Colonic mucosa (tissue), 4 donors: ENCODE measurements around the gene PRKN. TPM values are rescaled to one million over a fixed set of nuclear protein-coding genes. Genes with fewer than 3 reads are reported as not detected.

Experiments
- DNase-seq: peaks from one replicate; pipeline ENCODE4 v3.0.0-alpha.2; 2020
- H3K27ac ChIP-seq: fragments of 200-600 bp; one replicate; pipeline ENCODE4 v1.8.0; 2021
- H3K27me3 ChIP-seq: fragments of 200-600 bp; one replicate; pipeline ENCODE4 v1.8.0; 2021
- H3K36me3 ChIP-seq: fragments of 200-600 bp; one replicate; pipeline ENCODE4 v1.8.0; 2021
- H3K4me1 ChIP-seq: fragments of 200-600 bp; one replicate; pipeline ENCODE4 v1.8.0; 2021; ENCODE audit warnings: mild to moderate bottlenecking
- H3K4me3 ChIP-seq: fragments of 200-600 bp; one replicate; pipeline ENCODE4 v1.8.0; 2021
- H3K9ac ChIP-seq, 2 donors: one replicate each; pipeline ENCODE4 v1.7.0; 2013; ENCODE audit warnings: control low read depth in 2 of 2, low read depth in 2 of 2, low read length in 2 of 2
- H3K9me3 ChIP-seq: fragments of 200-600 bp; one replicate; pipeline ENCODE4 v1.8.0; 2021
- intact Hi-C: fragments of 100-400 bp; cut with DNase I; formaldehyde crosslinking; loops from one replicate; pipeline ENCODE4 v1.14.1; 2022
- total RNA-seq, 2 donors: library from RNA; stranded (reverse); fragmentation: NEBNext Ultra II Directional in 1 of 2; extraction: Animal tissue kit (Norgen Biotek cat#: 25700) in 1 of 2; gene quantifications; one replicate each; pipeline ENCODE4 v1.2.1, GENCODE V29; 2021
- TF ChIP-seq, protein P1 (sequence below): fragments of 200-600 bp; IDR thresholded peaks from one replicate; pipeline ENCODE4 v1.8.0; 2022; ENCODE audit warnings: antibody characterized with exemption, mild to moderate bottlenecking
- donor health status: healthy.
- donor health status: DM: no; HTN: no; CAD: no.
- donor health status: DM: no; HTN: no; CAD: no.

The PRKN gene
- total RNA-seq, 2 donors from 2014 or later: 3.7 to 8.1 TPM

- Histone ChIP-seq H3K27ac (no peak overlapping the region), H3K27me3 (no peaks in the 10 kb centered on the region), H3K4me3 (no peak overlapping the region), H3K9ac (no peak overlapping the region), H3K9me3 (no peaks in the 10 kb centered on the region), H3K36me3 (no peaks in the 10 kb centered on the region), H3K4me1 (no peaks in the 10 kb centered on the region)
- intact Hi-C loops: loop anchor here (5.0 to 10.0 kb wide), 2 partner anchors 87 to 510 kb away; no protein-coding TSS in a partner anchor
- no peak for DNase-seq
- TF ChIP-seq, protein P1, sequence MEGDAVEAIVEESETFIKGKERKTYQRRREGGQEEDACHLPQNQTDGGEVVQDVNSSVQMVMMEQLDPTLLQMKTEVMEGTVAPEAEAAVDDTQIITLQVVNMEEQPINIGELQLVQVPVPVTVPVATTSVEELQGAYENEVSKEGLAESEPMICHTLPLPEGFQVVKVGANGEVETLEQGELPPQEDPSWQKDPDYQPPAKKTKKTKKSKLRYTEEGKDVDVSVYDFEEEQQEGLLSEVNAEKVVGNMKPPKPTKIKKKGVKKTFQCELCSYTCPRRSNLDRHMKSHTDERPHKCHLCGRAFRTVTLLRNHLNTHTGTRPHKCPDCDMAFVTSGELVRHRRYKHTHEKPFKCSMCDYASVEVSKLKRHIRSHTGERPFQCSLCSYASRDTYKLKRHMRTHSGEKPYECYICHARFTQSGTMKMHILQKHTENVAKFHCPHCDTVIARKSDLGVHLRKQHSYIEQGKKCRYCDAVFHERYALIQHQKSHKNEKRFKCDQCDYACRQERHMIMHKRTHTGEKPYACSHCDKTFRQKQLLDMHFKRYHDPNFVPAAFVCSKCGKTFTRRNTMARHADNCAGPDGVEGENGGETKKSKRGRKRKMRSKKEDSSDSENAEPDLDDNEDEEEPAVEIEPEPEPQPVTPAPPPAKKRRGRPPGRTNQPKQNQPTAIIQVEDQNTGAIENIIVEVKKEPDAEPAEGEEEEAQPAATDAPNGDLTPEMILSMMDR: no peak
Observed at GRCh38 chr6:161924516-161925116, 803.0 kb downstream of the PRKN start.

DNA sequence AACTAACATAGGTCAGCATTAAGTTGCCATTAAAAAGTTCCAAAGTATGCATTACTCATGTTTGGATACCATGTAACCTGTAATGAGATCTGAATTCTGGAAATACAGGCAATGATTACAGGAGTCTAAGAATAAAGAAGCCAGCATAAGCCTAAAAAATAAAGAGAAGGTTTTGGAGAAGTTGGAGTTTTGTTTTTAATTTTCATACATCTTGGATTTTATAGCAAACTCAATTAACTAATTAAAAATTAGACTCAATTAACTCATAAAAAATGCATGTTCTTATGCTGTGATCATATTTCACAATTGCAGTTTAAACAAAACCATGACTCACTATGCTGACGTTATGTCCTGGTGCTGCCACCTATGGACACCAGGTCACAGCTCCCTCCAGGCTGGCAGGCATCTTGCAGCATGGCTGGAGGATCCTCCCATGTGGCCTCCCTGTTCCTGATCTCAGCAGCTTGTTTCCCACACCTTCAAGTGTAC lies 804.9 kb downstream of the PRKN start:
- H3K4me1 ChIP-seq: no peaks in the 10 kb centered on the region
- H3K27me3 ChIP-seq: no peaks in the 10 kb centered on the region
- TF ChIP-seq, protein P1: peak; percentile 47

DNA sequence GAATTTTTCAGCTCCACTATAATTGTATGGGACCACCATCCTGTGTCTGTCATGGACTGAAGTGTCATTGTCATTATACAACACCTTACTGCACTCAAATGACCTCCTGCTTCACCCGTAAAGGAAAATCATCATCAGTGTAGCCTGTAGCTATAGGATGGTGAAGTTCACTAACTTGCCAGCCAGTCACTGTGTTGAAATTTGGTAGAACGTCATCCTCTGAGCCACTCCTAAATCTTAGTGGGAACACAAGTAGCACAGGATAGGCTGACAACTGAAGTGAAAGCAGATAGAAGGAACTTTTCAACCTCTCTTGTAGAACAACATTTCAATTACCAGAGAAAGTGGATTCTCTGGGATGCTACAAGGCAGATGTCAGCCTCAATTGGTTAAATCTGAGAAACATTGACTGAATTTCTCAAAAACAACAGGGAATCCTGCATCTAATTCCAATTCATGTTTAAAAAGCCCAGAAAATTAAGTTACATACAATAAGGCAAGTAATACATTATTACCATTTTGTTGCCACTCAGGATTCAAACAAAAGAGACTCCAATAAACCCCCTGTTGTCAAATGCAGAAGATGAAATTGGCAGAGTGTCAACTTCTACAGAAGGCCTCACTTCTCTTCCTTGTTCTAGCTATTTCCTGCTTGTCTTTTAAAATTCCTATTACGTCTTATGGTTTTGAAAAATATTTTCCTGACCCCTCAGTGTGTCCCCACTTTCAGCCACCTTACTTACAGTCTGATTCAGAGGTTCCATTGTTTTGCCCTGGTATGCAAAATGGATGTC lies 805.8 kb downstream of the PRKN start:
- H3K4me3 ChIP-seq: no peak overlapping the region
- H3K9me3 ChIP-seq: no peaks in the 10 kb centered on the region
- no peak overlapping the region for H3K9ac ChIP-seq
- intact Hi-C loops: loop anchor here (5.0 to 10.0 kb wide), 2 partner anchors 84 to 507 kb away; no protein-coding TSS in a partner anchor
- TF ChIP-seq, protein P1: no peak
- no peak overlapping the region for H3K27ac ChIP-seq
- no peaks in the 10 kb centered on the region for H3K36me3 ChIP-seq
- no peaks in the 10 kb centered on the region for H3K4me1 ChIP-seq
- DNase-seq: no peak
- no peaks in the 10 kb centered on the region for H3K27me3 ChIP-seq

More for the DNA sequence above, 804.9 kb downstream of the PRKN start:
- H3K36me3 ChIP-seq: no peaks in the 10 kb centered on the region
- H3K9ac ChIP-seq: no peak overlapping the region
- DNase-seq: peak; percentile 68
- intact Hi-C loops: loop anchor here (5.0 to 10.0 kb wide), 2 partner anchors 85 to 508 kb away; no protein-coding TSS in a partner anchor
- H3K27ac ChIP-seq: no peak overlapping the region
- no peak overlapping the region for H3K4me3 ChIP-seq
- H3K9me3 ChIP-seq: no peaks in the 10 kb centered on the region

GRCh38 chr6:161919691-161920090 lies 807.9 kb downstream of the PRKN start:
- H3K9ac ChIP-seq: no peak overlapping the region
- H3K27me3 ChIP-seq: no peaks in the 10 kb centered on the region
- intact Hi-C loops: loop anchor here (5.0 to 10.0 kb wide), 2 partner anchors 82 to 505 kb away; no protein-coding TSS in a partner anchor
- H3K4me3 ChIP-seq: no peak overlapping the region
- no peaks in the 10 kb centered on the region for H3K4me1 ChIP-seq
- no peak for DNase-seq
- no peak overlapping the region for H3K27ac ChIP-seq
- TF ChIP-seq, protein P1: no peak
- H3K36me3 ChIP-seq: no peaks in the 10 kb centered on the region
- H3K9me3 ChIP-seq: no peaks in the 10 kb centered on the region

DNA sequence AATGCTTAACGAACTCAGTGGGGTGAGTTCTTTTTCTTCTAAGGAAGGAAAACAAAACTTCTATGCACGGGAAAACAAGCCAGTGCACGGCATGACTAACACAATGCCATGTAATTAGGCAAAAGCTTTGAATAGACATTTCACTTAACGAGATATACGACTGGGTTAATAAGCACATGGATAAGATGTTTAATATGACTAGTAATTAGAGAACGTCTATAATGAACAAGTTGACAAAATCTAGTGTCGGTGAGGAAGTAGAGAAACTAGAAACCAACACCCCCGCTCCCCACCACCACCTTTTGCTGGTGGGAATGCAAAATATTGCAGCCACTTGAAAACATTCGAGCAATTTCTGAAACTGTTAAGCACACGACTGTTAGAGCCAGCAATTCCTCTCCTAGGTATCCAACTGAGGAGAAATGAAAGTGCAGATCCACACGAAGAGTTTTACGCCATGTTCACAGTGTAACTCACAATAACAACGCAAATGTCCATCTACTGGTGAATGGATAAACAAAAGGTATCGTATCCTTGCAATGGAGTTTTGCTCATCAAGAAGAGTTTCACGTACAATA lies 808.8 kb downstream of the PRKN start:
- no peaks in the 10 kb centered on the region for H3K27me3 ChIP-seq
- H3K36me3 ChIP-seq: no peaks in the 10 kb centered on the region
- intact Hi-C loops: no loop called here
- TF ChIP-seq, protein P1: no peak
- H3K9me3 ChIP-seq: no peaks in the 10 kb centered on the region
- H3K4me1 ChIP-seq: no peaks in the 10 kb centered on the region
- no peak overlapping the region for H3K27ac ChIP-seq
- no peak overlapping the region for H3K9ac ChIP-seq
- no peak overlapping the region for H3K4me3 ChIP-seq
- DNase-seq: no peak
